ENCODE data around the gene DPP6. TPM values are rescaled to one million over a fixed set of nuclear protein-coding genes. Genes with fewer than 3 reads are reported as not detected.

DPP6 gene
- total RNA-seq, 1 experiment from 2014 or later = not detected

- H3K4me1 ChIP-seq (ENCODE audit: insufficient read depth, low read length, poor library complexity, severe bottlenecking) = no peaks in the 10 kb centered on the region
- peaks cover 17% of the 10 kb centered on the region for H3K9me3 ChIP-seq (ENCODE audit: low read depth, low read length, poor library complexity, severe bottlenecking)
- no peaks in the 10 kb centered on the region for H3K36me3 ChIP-seq (ENCODE audit: insufficient read depth, low read length, poor library complexity, severe bottlenecking)
- intact Hi-C loops (cut with micrococcal nuclease; ENCODE audit: unreplicated experiment) = no loop called here
- no peak for DNase-seq (ENCODE audit: low spot score)
- H3K27me3 ChIP-seq (replicated peaks; ENCODE audit: insufficient read depth, low read depth, low read length, poor library complexity) = no peaks in the 10 kb centered on the region
- TF ChIP-seq, protein P1, sequence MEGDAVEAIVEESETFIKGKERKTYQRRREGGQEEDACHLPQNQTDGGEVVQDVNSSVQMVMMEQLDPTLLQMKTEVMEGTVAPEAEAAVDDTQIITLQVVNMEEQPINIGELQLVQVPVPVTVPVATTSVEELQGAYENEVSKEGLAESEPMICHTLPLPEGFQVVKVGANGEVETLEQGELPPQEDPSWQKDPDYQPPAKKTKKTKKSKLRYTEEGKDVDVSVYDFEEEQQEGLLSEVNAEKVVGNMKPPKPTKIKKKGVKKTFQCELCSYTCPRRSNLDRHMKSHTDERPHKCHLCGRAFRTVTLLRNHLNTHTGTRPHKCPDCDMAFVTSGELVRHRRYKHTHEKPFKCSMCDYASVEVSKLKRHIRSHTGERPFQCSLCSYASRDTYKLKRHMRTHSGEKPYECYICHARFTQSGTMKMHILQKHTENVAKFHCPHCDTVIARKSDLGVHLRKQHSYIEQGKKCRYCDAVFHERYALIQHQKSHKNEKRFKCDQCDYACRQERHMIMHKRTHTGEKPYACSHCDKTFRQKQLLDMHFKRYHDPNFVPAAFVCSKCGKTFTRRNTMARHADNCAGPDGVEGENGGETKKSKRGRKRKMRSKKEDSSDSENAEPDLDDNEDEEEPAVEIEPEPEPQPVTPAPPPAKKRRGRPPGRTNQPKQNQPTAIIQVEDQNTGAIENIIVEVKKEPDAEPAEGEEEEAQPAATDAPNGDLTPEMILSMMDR (conservative IDR thresholded peaks at IDR 0.05; ENCODE audit: low read depth, low read length) = no peak
- TF ChIP-seq EZH2 (IDR thresholded peaks at IDR 0.05; ENCODE audit: borderline replicate concordance, low read depth, low read length, poor library complexity, severe bottlenecking) = no peak
- H3K27ac ChIP-seq (ENCODE audit: low read depth, low read length, poor library complexity, severe bottlenecking) = no peak overlapping the region
- POLR2A ChIA-PET (ENCODE audit: low non-redundant PET) = no interaction called here
- BruUV-seq (replicated peaks) = no TSS peak
- no peak overlapping the region for H3K4me3 ChIP-seq (ENCODE audit: low read depth, low read length, poor library complexity, severe bottlenecking)
- CTCF ChIA-PET = no interaction called here
Measured at GRCh38 chr7:154231732-154232131, 179.5 kb downstream of the DPP6 start.

- H3K4me1 ChIP-seq (ENCODE audit: insufficient read depth, low read length, poor library complexity, severe bottlenecking) = no peaks in the 10 kb centered on the region
- no TSS peak for BruUV-seq (replicated peaks)
- DNase-seq (ENCODE audit: low spot score) = no peak
- TF ChIP-seq, protein P1 (conservative IDR thresholded peaks at IDR 0.05; ENCODE audit: low read depth, low read length) = no peak
- no peak for TF ChIP-seq EZH2 (IDR thresholded peaks at IDR 0.05; ENCODE audit: borderline replicate concordance, low read depth, low read length, poor library complexity, severe bottlenecking)
- no peak overlapping the region for H3K4me3 ChIP-seq (ENCODE audit: low read depth, low read length, poor library complexity, severe bottlenecking)
- POLR2A ChIA-PET (ENCODE audit: low non-redundant PET) = no interaction called here
- intact Hi-C loops (cut with micrococcal nuclease; ENCODE audit: unreplicated experiment) = no loop called here
- no peaks in the 10 kb centered on the region for H3K27me3 ChIP-seq (replicated peaks; ENCODE audit: insufficient read depth, low read depth, low read length, poor library complexity)
- CTCF ChIA-PET = no interaction called here
- peaks cover 17% of the 10 kb centered on the region for H3K9me3 ChIP-seq (ENCODE audit: low read depth, low read length, poor library complexity, severe bottlenecking)
- H3K27ac ChIP-seq (ENCODE audit: low read depth, low read length, poor library complexity, severe bottlenecking) = no peak overlapping the region
- H3K36me3 ChIP-seq (ENCODE audit: insufficient read depth, low read length, poor library complexity, severe bottlenecking) = no peaks in the 10 kb centered on the region
Measured at GRCh38 chr7:154232700-154233099, 180.5 kb downstream of the DPP6 start.

DNA sequence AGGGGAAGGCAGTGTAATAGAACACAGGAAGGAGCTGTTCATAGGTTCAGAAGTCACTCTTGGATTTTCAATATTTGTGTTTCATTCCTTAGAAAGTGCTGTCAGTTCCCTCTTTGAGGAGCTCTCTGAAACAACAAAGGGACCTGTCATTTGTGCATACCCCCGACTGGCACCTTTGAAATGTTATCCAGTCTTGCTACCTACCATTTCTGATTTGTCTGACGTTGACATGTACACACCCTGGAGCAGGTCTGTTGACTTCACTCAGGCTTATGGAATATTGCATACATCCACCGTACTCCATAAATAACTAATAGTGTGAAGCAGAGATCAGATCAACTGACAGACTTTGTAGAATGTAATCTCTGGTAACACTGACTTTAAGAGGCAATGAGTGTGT lies 189.8 kb downstream of the DPP6 start:
- ChIA-PET CTCF (no interaction called here), POLR2A (ENCODE audit: low non-redundant PET) (no interaction called here)
- DNase-seq (ENCODE audit: low spot score) = no peak
- intact Hi-C loops (cut with micrococcal nuclease; ENCODE audit: unreplicated experiment) = no loop called here
- no TSS peak for BruUV-seq (replicated peaks)
- no peak overlapping the region for H3K27ac ChIP-seq (ENCODE audit: low read depth, low read length, poor library complexity, severe bottlenecking)
- H3K4me1 ChIP-seq (ENCODE audit: insufficient read depth, low read length, poor library complexity, severe bottlenecking) = no peaks in the 10 kb centered on the region
- no peak overlapping the region for H3K4me3 ChIP-seq (ENCODE audit: low read depth, low read length, poor library complexity, severe bottlenecking)
- TF ChIP-seq, protein P1 (conservative IDR thresholded peaks at IDR 0.05; ENCODE audit: low read depth, low read length) = no peak
- no peak for TF ChIP-seq EZH2 (IDR thresholded peaks at IDR 0.05; ENCODE audit: borderline replicate concordance, low read depth, low read length, poor library complexity, severe bottlenecking)
- H3K9me3 ChIP-seq (ENCODE audit: low read depth, low read length, poor library complexity, severe bottlenecking) = no peaks in the 10 kb centered on the region
- no peaks in the 10 kb centered on the region for H3K36me3 ChIP-seq (ENCODE audit: insufficient read depth, low read length, poor library complexity, severe bottlenecking)
- no peaks in the 10 kb centered on the region for H3K27me3 ChIP-seq (replicated peaks; ENCODE audit: insufficient read depth, low read depth, low read length, poor library complexity)

Measured in A673 (cell line).